Retinal pigment epithelial cell (primary cell): ENCODE data around the gene ACAA2.
A peak's percentile ranks its signal among the peaks of the same experiment; 100 is the strongest.
"Not testable (repeated sequence)": the region's sequence is repeated elsewhere in the genome, so short reads cannot be mapped to it uniquely, and the experiment has no call there.

ENCODE experiments used
- DNase-seq: peaks from one replicate; pipeline ENCODE4 v3.0.0-alpha.2; 2010; ENCODE audit warnings: low read depth
- H3K4me3 ChIP-seq: 2 replicates; pipeline ENCODE4 v1.5.1; 2011; ENCODE audit warnings: mild to moderate bottlenecking, low read length, control low read depth, moderate library complexity
- TF ChIP-seq, protein P1 (sequence below): conservative IDR thresholded peaks from 2 replicates; pipeline ENCODE4 v1.5.1; 2011; ENCODE audit warnings: low read depth, low read length, control low read depth, inconsistent platforms

The ACAA2 gene

GRCh38 chr18:49839012-49839411, 25.7 kb upstream of the ACAA2 start:
- TF ChIP-seq, protein P1, sequence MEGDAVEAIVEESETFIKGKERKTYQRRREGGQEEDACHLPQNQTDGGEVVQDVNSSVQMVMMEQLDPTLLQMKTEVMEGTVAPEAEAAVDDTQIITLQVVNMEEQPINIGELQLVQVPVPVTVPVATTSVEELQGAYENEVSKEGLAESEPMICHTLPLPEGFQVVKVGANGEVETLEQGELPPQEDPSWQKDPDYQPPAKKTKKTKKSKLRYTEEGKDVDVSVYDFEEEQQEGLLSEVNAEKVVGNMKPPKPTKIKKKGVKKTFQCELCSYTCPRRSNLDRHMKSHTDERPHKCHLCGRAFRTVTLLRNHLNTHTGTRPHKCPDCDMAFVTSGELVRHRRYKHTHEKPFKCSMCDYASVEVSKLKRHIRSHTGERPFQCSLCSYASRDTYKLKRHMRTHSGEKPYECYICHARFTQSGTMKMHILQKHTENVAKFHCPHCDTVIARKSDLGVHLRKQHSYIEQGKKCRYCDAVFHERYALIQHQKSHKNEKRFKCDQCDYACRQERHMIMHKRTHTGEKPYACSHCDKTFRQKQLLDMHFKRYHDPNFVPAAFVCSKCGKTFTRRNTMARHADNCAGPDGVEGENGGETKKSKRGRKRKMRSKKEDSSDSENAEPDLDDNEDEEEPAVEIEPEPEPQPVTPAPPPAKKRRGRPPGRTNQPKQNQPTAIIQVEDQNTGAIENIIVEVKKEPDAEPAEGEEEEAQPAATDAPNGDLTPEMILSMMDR, result peak; percentile 5
- peak; percentile 69 for DNase-seq
- no peak overlapping the region for H3K4me3 ChIP-seq

GRCh38 chr18:49838381-49838780, 25.0 kb upstream of the ACAA2 start:
- no peak overlapping the region for H3K4me3 ChIP-seq
- no peak for DNase-seq
- TF ChIP-seq, protein P1, result no peak

DNA sequence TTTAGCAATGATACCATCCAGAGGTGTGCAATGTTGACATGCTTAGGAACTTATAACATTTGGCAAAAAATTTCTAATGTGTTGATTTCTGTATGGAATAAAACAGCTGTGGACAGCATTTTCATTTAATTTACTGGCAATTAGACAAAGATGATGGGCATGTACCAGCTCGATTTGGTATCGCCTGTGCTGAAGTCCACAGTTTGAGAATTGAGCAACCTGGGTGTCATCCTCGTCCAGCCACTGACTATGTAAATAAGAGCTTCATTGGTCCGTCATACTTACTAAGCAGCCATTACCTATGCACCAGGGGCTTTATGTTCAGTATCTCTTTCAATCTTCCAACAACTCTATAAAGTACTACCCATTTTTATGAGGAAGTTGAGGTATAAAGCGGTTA, 24.6 kb upstream of the ACAA2 start:
- H3K4me3 ChIP-seq, result no peak overlapping the region
- no peak for DNase-seq
- TF ChIP-seq, protein P1, result no peak

GRCh38 chr18:49837316-49837835, 24.0 kb upstream of the ACAA2 start:
- not testable (repeated sequence) for DNase-seq, H3K4me3 ChIP-seq

GRCh38 chr18:49835405-49835804, 22.1 kb upstream of the ACAA2 start:
- DNase-seq, result no peak
- TF ChIP-seq, protein P1, result no peak
- no peak overlapping the region for H3K4me3 ChIP-seq

DNA sequence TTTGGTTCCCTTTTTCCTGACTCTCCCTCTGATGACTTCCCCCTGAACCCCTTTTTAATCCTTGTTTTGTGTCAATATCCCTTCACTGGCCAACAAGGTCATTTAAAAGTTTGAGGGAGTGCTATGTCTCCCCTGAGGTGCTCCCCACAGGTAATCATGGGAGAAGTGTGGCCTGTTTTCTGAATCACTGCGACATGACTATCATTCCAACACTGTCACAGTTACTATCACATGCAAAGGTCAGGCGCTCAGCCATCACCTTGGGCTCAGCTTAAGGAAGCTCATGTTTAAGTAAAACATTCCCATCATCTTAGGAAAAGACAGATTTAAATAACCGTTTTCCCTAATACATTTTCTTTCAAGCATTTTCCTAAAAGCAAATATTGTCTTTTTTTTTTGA, 20.9 kb upstream of the ACAA2 start:
- DNase-seq, result no peak
- TF ChIP-seq, protein P1, result no peak
- no peak overlapping the region for H3K4me3 ChIP-seq

GRCh38 chr18:49833814-49834213, 20.5 kb upstream of the ACAA2 start:
- TF ChIP-seq, protein P1, result no peak
- no peak for DNase-seq
- H3K4me3 ChIP-seq, result no peak overlapping the region

DNA sequence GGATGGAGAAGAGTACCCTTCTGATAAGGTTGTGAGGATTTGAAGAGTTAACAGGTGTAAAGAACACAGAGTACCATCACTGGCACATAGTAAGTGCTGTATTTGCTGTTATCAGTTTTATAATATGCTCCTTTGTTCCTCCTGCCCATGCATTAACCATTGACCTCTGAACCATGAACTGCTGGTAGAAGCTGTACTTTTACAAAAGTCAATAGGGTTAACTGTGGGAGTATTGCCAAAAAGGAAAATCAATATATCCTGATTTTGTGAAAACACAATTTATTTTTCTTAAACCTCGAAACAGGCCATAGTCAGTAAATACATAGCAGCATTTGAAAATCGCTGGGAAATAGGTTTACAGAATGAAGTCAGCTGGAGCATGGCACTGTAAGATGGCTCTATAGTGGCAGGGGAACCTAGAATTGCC, 18.9 kb upstream of the ACAA2 start:
- TF ChIP-seq, protein P1, result no peak
- no peak overlapping the region for H3K4me3 ChIP-seq
- no peak for DNase-seq
